ENCODE data around the gene FTO.

The FTO gene

GRCh38 chr16:53982631-53983042, 278.7 kb downstream of the FTO start:
- TF ChIP-seq CTCF (IDR thresholded peaks at IDR 0.05): no peak
- no peak overlapping the region for H2AFZ ChIP-seq
- no peak overlapping the region for H3K4me2 ChIP-seq (ENCODE audit: low read length)
- peaks cover 3% of the 10 kb centered on the region for H3K4me1 ChIP-seq
- H3K9ac ChIP-seq: no peak overlapping the region
- no peaks in the 10 kb centered on the region for H3K36me3 ChIP-seq (ENCODE audit: control insufficient read depth, insufficient read depth, low read length)
- H3K4me3 ChIP-seq (ENCODE audit: low read depth, low read length): no peak overlapping the region
- H3K9me3 ChIP-seq (ENCODE audit: control insufficient read depth, low read length): no peaks in the 10 kb centered on the region
- H3K79me2 ChIP-seq: no peaks in the 10 kb centered on the region
- no peak overlapping the region for H3K27ac ChIP-seq
- H3K27me3 ChIP-seq (ENCODE audit: control insufficient read depth, insufficient read depth, low read length): no peaks in the 10 kb centered on the region

DNA sequence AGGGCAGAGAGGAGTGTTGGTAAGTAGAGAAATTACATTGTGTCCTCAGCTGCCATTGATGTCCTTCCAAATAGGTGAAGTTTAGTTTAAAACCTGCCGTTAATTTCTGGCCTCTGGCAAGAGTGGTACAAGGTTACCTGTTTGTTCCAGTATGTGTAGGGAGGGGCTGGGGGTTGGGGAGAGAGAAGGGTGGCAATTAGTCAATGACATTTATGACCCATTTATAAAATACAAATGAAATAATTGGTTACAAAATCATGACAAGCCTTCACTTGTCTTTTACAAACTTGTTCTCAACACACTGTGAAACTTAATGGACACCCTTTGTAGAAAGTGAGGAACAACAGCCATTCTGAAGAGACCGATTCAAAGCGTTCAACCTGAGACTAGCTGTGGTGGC, 281.0 kb downstream of the FTO start:
- Histone ChIP-seq H3K9ac (no peak overlapping the region), H3K27ac (no peak overlapping the region), H3K4me1 (peaks cover 3% of the 10 kb centered on the region), H3K79me2 (no peaks in the 10 kb centered on the region), H2AFZ (no peak overlapping the region), H3K27me3 (ENCODE audit: control insufficient read depth, insufficient read depth, low read length) (no peaks in the 10 kb centered on the region), H3K4me2 (ENCODE audit: low read length) (no peak overlapping the region), H3K4me3 (ENCODE audit: low read depth, low read length) (no peak overlapping the region), H3K9me3 (ENCODE audit: control insufficient read depth, low read length) (no peaks in the 10 kb centered on the region), H3K36me3 (ENCODE audit: control insufficient read depth, insufficient read depth, low read length) (no peaks in the 10 kb centered on the region)
- TF ChIP-seq CTCF (IDR thresholded peaks at IDR 0.05): no peak

- Histone ChIP-seq H3K27ac (no peak overlapping the region), H3K4me3 (ENCODE audit: low read depth, low read length) (no peak overlapping the region), H3K79me2 (no peaks in the 10 kb centered on the region), H3K4me2 (ENCODE audit: low read length) (peak overlapping the region; percentile 25), H3K27me3 (ENCODE audit: control insufficient read depth, insufficient read depth, low read length) (no peaks in the 10 kb centered on the region), H3K36me3 (ENCODE audit: control insufficient read depth, insufficient read depth, low read length) (no peaks in the 10 kb centered on the region), H3K9ac (no peak overlapping the region), H2AFZ (no peak overlapping the region), H3K9me3 (ENCODE audit: control insufficient read depth, low read length) (no peaks in the 10 kb centered on the region), H3K4me1 (peaks cover 3% of the 10 kb centered on the region)
- no peak for TF ChIP-seq CTCF (IDR thresholded peaks at IDR 0.05)
Measured at GRCh38 chr16:53985861-53986260, 281.9 kb downstream of the FTO start.

DNA sequence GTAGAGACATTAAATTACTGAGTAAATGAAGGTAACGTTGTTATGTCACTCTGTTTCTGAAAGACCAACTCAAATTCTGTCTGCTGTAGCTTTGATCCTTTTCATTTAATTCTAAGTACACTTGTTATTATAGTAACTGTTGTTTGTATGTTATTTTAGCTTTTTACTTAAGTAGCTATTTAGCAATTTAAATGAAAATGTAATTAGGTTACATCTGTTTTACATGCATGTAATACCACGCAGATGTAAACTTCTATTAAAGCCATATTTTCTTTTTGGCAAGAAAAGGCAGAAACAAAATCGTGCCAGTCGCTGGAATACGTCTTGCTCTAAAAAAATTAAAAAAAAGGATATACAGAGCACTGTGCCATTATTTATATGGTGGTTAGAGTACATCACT, 282.8 kb downstream of the FTO start:
- H3K36me3 ChIP-seq (ENCODE audit: control insufficient read depth, insufficient read depth, low read length): no peaks in the 10 kb centered on the region
- H2AFZ ChIP-seq: no peak overlapping the region
- H3K4me1 ChIP-seq: peaks cover 12% of the 10 kb centered on the region
- no peaks in the 10 kb centered on the region for H3K27me3 ChIP-seq (ENCODE audit: control insufficient read depth, insufficient read depth, low read length)
- no peak overlapping the region for H3K27ac ChIP-seq
- no peak overlapping the region for H3K4me3 ChIP-seq (ENCODE audit: low read depth, low read length)
- no peak overlapping the region for H3K9ac ChIP-seq
- H3K79me2 ChIP-seq: no peaks in the 10 kb centered on the region
- no peak overlapping the region for H3K4me2 ChIP-seq (ENCODE audit: low read length)
- TF ChIP-seq CTCF (IDR thresholded peaks at IDR 0.05): no peak
- H3K9me3 ChIP-seq (ENCODE audit: control insufficient read depth, low read length): no peaks in the 10 kb centered on the region

GRCh38 chr16:53988136-53988535, 284.2 kb downstream of the FTO start:
- Histone ChIP-seq H3K27me3 (ENCODE audit: control insufficient read depth, insufficient read depth, low read length) (no peaks in the 10 kb centered on the region), H3K4me2 (ENCODE audit: low read length) (no peak overlapping the region), H3K36me3 (ENCODE audit: control insufficient read depth, insufficient read depth, low read length) (no peaks in the 10 kb centered on the region), H2AFZ (no peak overlapping the region), H3K9me3 (ENCODE audit: control insufficient read depth, low read length) (no peaks in the 10 kb centered on the region), H3K4me3 (ENCODE audit: low read depth, low read length) (no peak overlapping the region), H3K79me2 (no peaks in the 10 kb centered on the region), H3K27ac (no peak overlapping the region), H3K9ac (no peak overlapping the region), H3K4me1 (peaks cover 17% of the 10 kb centered on the region)
- TF ChIP-seq CTCF (IDR thresholded peaks at IDR 0.05): no peak

All from parathyroid adenoma (tissue), 2 donors.